Glutamatergic neuron (in vitro differentiated cells): ENCODE results near the gene DCST1. TPM values are rescaled to one million over a fixed set of nuclear protein-coding genes. Genes with fewer than 3 reads are reported as not detected.

Experiments
- DNase-seq: peaks from one replicate; pipeline ENCODE4 v3.0.0; 2022
- H3K27ac Mint-ChIP-seq: one replicate; pipeline ENCODE4 v1.8.0; 2020; ENCODE audit warnings: mild to moderate bottlenecking, mixed read lengths, inconsistent platforms; ENCODE audit not compliant: unreplicated experiment
- H3K27me3 Mint-ChIP-seq: one replicate; pipeline ENCODE4 v1.8.0; 2020; ENCODE audit warnings: mild to moderate bottlenecking, moderate library complexity, mixed read lengths, inconsistent platforms; ENCODE audit not compliant: unreplicated experiment
- H3K36me3 Mint-ChIP-seq: one replicate; pipeline ENCODE4 v1.8.0; 2020; ENCODE audit warnings: mild to moderate bottlenecking, mixed read lengths, inconsistent platforms; ENCODE audit not compliant: unreplicated experiment
- H3K4me1 Mint-ChIP-seq: one replicate; pipeline ENCODE4 v1.8.0; 2020; ENCODE audit warnings: mild to moderate bottlenecking, low read depth, mixed read lengths, inconsistent platforms; ENCODE audit not compliant: unreplicated experiment
- H3K4me3 Mint-ChIP-seq: one replicate; pipeline ENCODE4 v1.8.0; 2020; ENCODE audit warnings: mild to moderate bottlenecking, mixed read lengths, inconsistent platforms; ENCODE audit not compliant: unreplicated experiment
- H3K9me3 Mint-ChIP-seq: one replicate; pipeline ENCODE4 v1.8.0; 2020; ENCODE audit warnings: mild to moderate bottlenecking, moderate library complexity, mixed read lengths, inconsistent platforms; ENCODE audit not compliant: unreplicated experiment
- CTCF ChIP-seq: fragments of 200-600 bp; sonication (generic); IDR thresholded peaks from one replicate; pipeline ENCODE4 v1.5.0; 2021; ENCODE audit not compliant: partially characterized antibody, unreplicated experiment
- total RNA-seq: library from RNA; stranded (reverse); fragmentation: NEBNext Ultra II Directional; extraction: Animal tissue kit (Norgen Biotek cat#: 25700); gene quantifications from one replicate; pipeline ENCODE4 v1.2.1, GENCODE V29; 2021; ENCODE audit not compliant: unreplicated experiment

DCST1 gene
- total RNA-seq, 1 donor from 2014 or later = not detected

GRCh38 chr1:155049651-155050559, 16.3 kb downstream of the DCST1 start:
- peak overlapping the region; percentile 91 for H3K4me3 Mint-ChIP-seq
- peak overlapping the region; percentile 43 for H3K27ac Mint-ChIP-seq
- H3K27me3 Mint-ChIP-seq = peaks cover 6% of the 10 kb centered on the region
- DNase-seq = no peak
- peaks cover 6% of the 10 kb centered on the region for H3K9me3 Mint-ChIP-seq
- no peaks in the 10 kb centered on the region for H3K36me3 Mint-ChIP-seq
- H3K4me1 Mint-ChIP-seq = peaks cover 14% of the 10 kb centered on the region
- TF ChIP-seq CTCF = no peak

- Mint-ChIP-seq H3K27me3 (peaks cover 6% of the 10 kb centered on the region), H3K9me3 (peaks cover 2% of the 10 kb centered on the region)
These were observed 17.1 kb downstream of the DCST1 start, which contains the start of gene ADAM15 for GRCh38 chr1:155050560-155051341. Gene ADAM15 (plus strand): TSS chr1:155051316. CDS start chr1:155051387, 71 bp downstream.

GRCh38 chr1:155051342-155051776, 17.7 kb downstream of the DCST1 start:
- H3K27me3 Mint-ChIP-seq = peaks cover 6% of the 10 kb centered on the region
- H3K9me3 Mint-ChIP-seq = no peaks in the 10 kb centered on the region
- no peak for TF ChIP-seq CTCF
- DNase-seq = no peak
- H3K36me3 Mint-ChIP-seq = no peaks in the 10 kb centered on the region
- H3K4me1 Mint-ChIP-seq = peaks cover 12% of the 10 kb centered on the region
- H3K4me3 Mint-ChIP-seq = peak overlapping the region; percentile 46
- H3K27ac Mint-ChIP-seq = no peak overlapping the region

More at GRCh38 chr1:155050560-155051341, 17.1 kb downstream of the DCST1 start, which contains the start of gene ADAM15:
- H3K4me3 Mint-ChIP-seq = peak within 1 kb of the TSS; percentile 91
- peak; percentile 95 for DNase-seq
- peak; percentile 97 for TF ChIP-seq CTCF
- H3K4me1 Mint-ChIP-seq = peaks cover 12% of the 10 kb centered on the region
- peak within 1 kb of the TSS; percentile 43 for H3K27ac Mint-ChIP-seq
- H3K36me3 Mint-ChIP-seq = no peaks in the 10 kb centered on the region

GRCh38 chr1:155051777-155052398, 18.3 kb downstream of the DCST1 start:
- peaks cover 6% of the 10 kb centered on the region for H3K27me3 Mint-ChIP-seq
- no peak for TF ChIP-seq CTCF
- H3K4me3 Mint-ChIP-seq = peak overlapping the region; percentile 72
- peaks cover 12% of the 10 kb centered on the region for H3K4me1 Mint-ChIP-seq
- no peaks in the 10 kb centered on the region for H3K36me3 Mint-ChIP-seq
- DNase-seq = no peak
- H3K27ac Mint-ChIP-seq = no peak overlapping the region
- H3K9me3 Mint-ChIP-seq = no peaks in the 10 kb centered on the region
